OCI-LY1 (cell line): ENCODE results near the gene OTUB1.

ENCODE experiments used
- H2AFZ ChIP-seq: fragments of 200-600 bp; sonication (generic), shearing (Covaris generic); 2 replicates; pipeline ENCODE4 v1.6.0; 2014; ENCODE audit warnings: antibody characterized with exemption, mild to moderate bottlenecking, low read length
- H3F3A ChIP-seq: fragments of 200-600 bp; sonication (generic), shearing (Covaris generic); 2 replicates; pipeline ENCODE4 v1.6.0; 2014; ENCODE audit warnings: mild to moderate bottlenecking, antibody characterized with exemption, low read length, moderate library complexity; ENCODE audit not compliant: insufficient read depth
- H3K27ac ChIP-seq: fragments of 200-600 bp; sonication (generic); 2 replicates; pipeline ENCODE4 v1.5.1; 2014; ENCODE audit warnings: low read length, mixed run types, mild to moderate bottlenecking, low read depth; ENCODE audit not compliant: poor library complexity, severe bottlenecking
- H3K27me3 ChIP-seq: fragments of 200-600 bp; sonication (generic); 2 replicates; pipeline ENCODE4 v1.6.0; 2014; ENCODE audit warnings: antibody characterized with exemption, mild to moderate bottlenecking, low read length, moderate library complexity; ENCODE audit not compliant: insufficient read depth
- H3K36me3 ChIP-seq: fragments of 200-600 bp; sonication (generic); 2 replicates; pipeline ENCODE4 v1.6.1; 2014; ENCODE audit warnings: mild to moderate bottlenecking, antibody characterized with exemption, low read length, moderate library complexity, mixed read lengths; ENCODE audit not compliant: insufficient read depth
- H3K4me1 ChIP-seq: fragments of 200-600 bp; sonication (generic); 2 replicates; pipeline ENCODE4 v1.5.1; 2014; ENCODE audit warnings: mild to moderate bottlenecking, low read length, moderate library complexity; ENCODE audit not compliant: insufficient read depth, severe bottlenecking
- H3K4me2 ChIP-seq: fragments of 200-600 bp; sonication (generic), shearing (Covaris generic); 2 replicates; pipeline ENCODE4 v1.6.1; 2014; ENCODE audit warnings: low read length
- H3K4me3 ChIP-seq: fragments of 200-600 bp; sonication (generic); 2 replicates; pipeline ENCODE4 v1.5.1; 2014; ENCODE audit warnings: low read length, low read depth, mild to moderate bottlenecking, mixed read lengths; ENCODE audit not compliant: poor library complexity, severe bottlenecking
- H3K79me2 ChIP-seq: fragments of 200-600 bp; shearing (Covaris generic); 2 replicates; pipeline ENCODE4 v1.6.1; 2016; ENCODE audit warnings: mixed run types, low read length, mixed read lengths; ENCODE audit not compliant: insufficient read depth
- H3K9ac ChIP-seq: fragments of 200-600 bp; sonication (generic), shearing (Covaris generic); 2 replicates; pipeline ENCODE4 v1.6.1; 2014; ENCODE audit warnings: mild to moderate bottlenecking, low read length, mixed read lengths
- H3K9me2 ChIP-seq: fragments of 200-600 bp; sonication (generic), shearing (Covaris generic); 2 replicates; pipeline ENCODE4 v1.6.1; 2014; ENCODE audit warnings: low read depth, mild to moderate bottlenecking, low read length, mixed read lengths
- H3K9me3 ChIP-seq: fragments of 200-600 bp; shearing (Covaris generic); 2 replicates; pipeline ENCODE4 v1.6.1; 2014; ENCODE audit warnings: low read length, mixed read lengths
- H4K20me1 ChIP-seq: fragments of 200-600 bp; sonication (generic), shearing (Covaris generic); 2 replicates; pipeline ENCODE4 v1.6.0; 2016; ENCODE audit warnings: mild to moderate bottlenecking, low read length; ENCODE audit not compliant: insufficient read depth
- CTCF ChIP-seq: fragments of 200-600 bp; sonication (generic), shearing (Covaris generic); IDR thresholded peaks from 2 replicates; pipeline ENCODE4 v1.5.1; 2017; ENCODE audit warnings: mild to moderate bottlenecking, antibody characterized with exemption, low read length, moderate library complexity, mixed read lengths
- EZH2 ChIP-seq: fragments of 200-600 bp; sonication (generic), shearing (Covaris generic); IDR thresholded peaks from 2 replicates; pipeline ENCODE4 v1.8.0; 2017; ENCODE audit warnings: borderline replicate concordance, mixed run types, mild to moderate bottlenecking, antibody characterized with exemption, low read length, moderate library complexity, mixed read lengths

OTUB1 gene

GRCh38 chr11:64004590-64004984 is 18.3 kb downstream of the OTUB1 start:
- no peak overlapping the region for H3K27ac ChIP-seq
- H3K4me1 ChIP-seq, result peaks cover 11% of the 10 kb centered on the region

GRCh38 chr11:64005691-64006090 is 19.5 kb downstream of the OTUB1 start:
- Histone ChIP-seq H3K4me3 (no peak overlapping the region), H3K27ac (no peak overlapping the region), H3K9ac (no peak overlapping the region), H3K36me3 (no peaks in the 10 kb centered on the region), H3K79me2 (no peaks in the 10 kb centered on the region), H2AFZ (no peak overlapping the region), H3K4me2 (no peak overlapping the region), H3F3A (no peaks in the 10 kb centered on the region), H3K9me2 (no peaks in the 10 kb centered on the region), H4K20me1 (no peaks in the 10 kb centered on the region), H3K4me1 (peaks cover under 1% of the 10 kb centered on the region), H3K27me3 (peaks cover 9% of the 10 kb centered on the region; the same call in 1 of the 2 replicates), H3K9me3 (0 out of 2 replicates have a peak, but pooled peaks cover 3% of the 10 kb centered on the region)
- no peak for TF ChIP-seq EZH2
- no peak for TF ChIP-seq CTCF

More at GRCh38 chr11:64004590-64004984, 18.3 kb downstream of the OTUB1 start:
- Histone ChIP-seq H3K36me3 (no peaks in the 10 kb centered on the region), H3K4me2 (no peak overlapping the region), H3K9me2 (no peaks in the 10 kb centered on the region), H3K9me3 (no peaks in the 10 kb centered on the region), H2AFZ (no peak overlapping the region), H3K79me2 (no peaks in the 10 kb centered on the region), H3K4me3 (no peak overlapping the region), H3K9ac (no peak overlapping the region), H3F3A (no peaks in the 10 kb centered on the region), H3K27me3 (peaks cover 9% of the 10 kb centered on the region; the same call in 1 of the 2 replicates), H4K20me1 (no peaks in the 10 kb centered on the region)
- TF ChIP-seq EZH2, result no peak
- TF ChIP-seq CTCF, result no peak

GRCh38 chr11:64006398-64006797 is 20.2 kb downstream of the OTUB1 start:
- no peak overlapping the region for H3K4me3 ChIP-seq
- H3K27ac ChIP-seq, result no peak overlapping the region
- peaks cover 12% of the 10 kb centered on the region; the same call in 1 of the 2 replicates for H3K27me3 ChIP-seq
- no peak overlapping the region for H2AFZ ChIP-seq
- H3K9me3 ChIP-seq, result 0 out of 2 replicates have a peak, but pooled peaks cover 3% of the 10 kb centered on the region
- no peaks in the 10 kb centered on the region for H3K79me2 ChIP-seq
- H4K20me1 ChIP-seq, result no peaks in the 10 kb centered on the region
- no peaks in the 10 kb centered on the region for H3K36me3 ChIP-seq
- TF ChIP-seq EZH2 (no peak), CTCF (no peak)
- no peak overlapping the region for H3K4me2 ChIP-seq
- H3F3A ChIP-seq, result no peaks in the 10 kb centered on the region
- no peak overlapping the region for H3K9ac ChIP-seq
- H3K9me2 ChIP-seq, result no peaks in the 10 kb centered on the region
- no peaks in the 10 kb centered on the region for H3K4me1 ChIP-seq
